Measurements from ENCODE around the gene RASAL2. TPM values are rescaled to one million over a fixed set of nuclear protein-coding genes. Genes with fewer than 3 reads are reported as not detected.

RASAL2 gene
- total and polyA plus RNA-seq, 2 of the 4 experiments (the other 2 are of a cell fraction), result 13.1 to 20.6 TPM

DNA sequence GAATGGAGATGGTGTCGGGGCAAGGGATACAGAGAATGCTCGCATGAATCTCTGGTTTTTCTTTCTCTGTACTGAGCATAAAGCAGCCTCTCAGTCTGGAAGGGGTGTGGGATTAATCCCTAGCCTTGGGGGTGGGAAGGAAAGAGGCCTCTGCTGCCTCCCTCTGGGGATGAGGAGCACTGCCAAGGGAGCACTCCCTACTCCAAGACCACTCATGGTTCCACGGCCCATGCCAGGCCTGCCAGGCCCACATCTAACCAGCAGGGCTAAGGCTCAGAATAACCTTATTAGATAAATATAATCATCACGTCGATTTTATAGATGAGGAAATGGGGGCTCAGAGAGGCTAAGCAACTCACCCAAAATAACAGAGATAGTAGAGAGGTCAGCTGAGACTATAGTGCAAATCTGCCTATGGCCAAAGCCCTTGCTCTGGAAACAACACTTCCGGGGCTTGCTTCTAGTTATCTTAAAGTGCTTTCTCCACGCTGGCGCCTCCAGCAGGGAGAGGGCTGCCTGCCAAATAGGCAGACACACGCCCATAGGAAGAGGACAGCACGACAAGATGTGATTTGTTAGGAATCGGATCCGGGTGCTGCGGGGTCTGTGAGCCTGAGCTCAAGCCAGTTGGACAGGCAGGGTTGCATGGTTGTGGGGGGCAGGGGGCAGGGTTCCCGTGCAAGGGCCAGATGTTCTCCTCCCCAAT is 419.5 kb downstream of the RASAL2 start:
- Histone ChIP-seq H3K4me2 (ENCODE audit: low read depth, low read length) (no peak overlapping the region), H2AK9ac (replicated peaks; ENCODE audit: low read depth, low read length, poor library complexity) (no peak overlapping the region), H2AFZ (replicated peaks; ENCODE audit: low read length, poor library complexity) (peak overlapping the region; percentile 67), H3K4ac (ENCODE audit: low read depth, low read length) (no peak overlapping the region), H2AK5ac (ENCODE audit: low read depth, low read length) (no peak overlapping the region), H3K9me3 (ENCODE audit: control insufficient read depth, insufficient read depth, low read length) (no peaks in the 10 kb centered on the region), H3K18ac (ENCODE audit: low read depth, low read length) (no peak overlapping the region), H2BK20ac (ENCODE audit: low read depth, low read length) (no peak overlapping the region), H2BK5ac (ENCODE audit: low read depth, low read length, poor library complexity, severe bottlenecking) (no peak overlapping the region), H4K91ac (ENCODE audit: insufficient read depth, low read depth, low read length) (no peak overlapping the region), H3K9me1 (ENCODE audit: insufficient read depth, low read length) (no peaks in the 10 kb centered on the region; the same call in 1 of the 2 replicates), H3K56ac (ENCODE audit: extremely low read depth, insufficient read depth, low read length) (no peak overlapping the region; the same call in 1 of the 2 replicates), H3K27ac (ENCODE audit: insufficient read depth, low read length) (no peak overlapping the region), H3K36me3 (ENCODE audit: control insufficient read depth, insufficient read depth, low read length) (no peaks in the 10 kb centered on the region), H4K20me1 (ENCODE audit: insufficient read depth, low read length) (no peaks in the 10 kb centered on the region), H3K4me1 (ENCODE audit: control insufficient read depth, insufficient read depth, low read length) (no peaks in the 10 kb centered on the region; the same call in 1 of the 2 replicates), H3K14ac (replicated peaks; ENCODE audit: low read depth, low read length) (no peak overlapping the region), H4K8ac (ENCODE audit: low read depth in 2 of 2, low read length in 2 of 2) (0 out of 4 replicates have a peak overlapping the region, but pooled peaks of 1 of the 2 experiments have one; percentile 19), H2BK15ac (ENCODE audit: low read depth, low read length) (no peak overlapping the region), H3K79me1 (ENCODE audit: low read depth in 1 of 2, low read length in 2 of 2) (no peaks in the 10 kb centered on the region), H3K9ac (ENCODE audit: low read depth, low read length) (no peak overlapping the region), H3K23ac (ENCODE audit: low read depth, low read length) (no peak overlapping the region), H3K27me3 (ENCODE audit: control insufficient read depth, insufficient read depth, low read length) (peaks cover 3% of the 10 kb centered on the region), H3K4me3 (ENCODE audit: insufficient read depth, low read depth, low read length) (no peak overlapping the region), H2BK120ac (ENCODE audit: low read depth, low read length) (no peak overlapping the region), H4K5ac (ENCODE audit: low read depth, low read length) (no peak overlapping the region)
- ATAC-seq (ENCODE audit: low read depth) (peak; percentile 64), DNase-seq (peak; percentile 17)
- no peak for TF ChIP-seq MAFK (IDR thresholded peaks at IDR 0.05; ENCODE audit: low read depth, low read length)
- TF ChIP-seq BHLHE40 (IDR thresholded peaks at IDR 0.05; ENCODE audit: low read depth, low read length), result no peak
- TF ChIP-seq CHD1 (IDR thresholded peaks at IDR 0.05; ENCODE audit: low read depth, low read length), result no peak
- no peak for TF ChIP-seq CTCF (conservative IDR thresholded peaks at IDR 0.05; ENCODE audit: low read depth, low read length)
- no peak for TF ChIP-seq RFX5 (IDR thresholded peaks at IDR 0.05; ENCODE audit: low read depth, low read length)
- no peak for TF ChIP-seq SMC3 (IDR thresholded peaks at IDR 0.05; ENCODE audit: low read depth, low read length)
- TF ChIP-seq, protein P1, sequence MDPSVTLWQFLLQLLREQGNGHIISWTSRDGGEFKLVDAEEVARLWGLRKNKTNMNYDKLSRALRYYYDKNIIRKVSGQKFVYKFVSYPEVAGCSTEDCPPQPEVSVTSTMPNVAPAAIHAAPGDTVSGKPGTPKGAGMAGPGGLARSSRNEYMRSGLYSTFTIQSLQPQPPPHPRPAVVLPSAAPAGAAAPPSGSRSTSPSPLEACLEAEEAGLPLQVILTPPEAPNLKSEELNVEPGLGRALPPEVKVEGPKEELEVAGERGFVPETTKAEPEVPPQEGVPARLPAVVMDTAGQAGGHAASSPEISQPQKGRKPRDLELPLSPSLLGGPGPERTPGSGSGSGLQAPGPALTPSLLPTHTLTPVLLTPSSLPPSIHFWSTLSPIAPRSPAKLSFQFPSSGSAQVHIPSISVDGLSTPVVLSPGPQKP (IDR thresholded peaks at IDR 0.05; ENCODE audit: borderline replicate concordance, low read depth, low read length), result no peak
- no peak for TF ChIP-seq RCOR1 (IDR thresholded peaks at IDR 0.05; ENCODE audit: insufficient replicate concordance, low read length)
- intact Hi-C loops (cut with micrococcal nuclease) (no loop called here), dilution Hi-C loops (cut with HindIII; ENCODE audit: low sequenced_read_pairs, unreplicated experiment) (no loop called here), in situ Hi-C loops (cut with MboI; ENCODE audit: low sequenced_read_pairs) (no loop called here)
- ChIA-PET POLR2A (ENCODE audit: unreplicated experiment) (no interaction called here), CTCF (interaction anchor here (1.0 kb wide), 1 partner anchor 13 kb away, joined by 4 read pairs; no protein-coding TSS in a partner anchor)
- WGBS, 2 experiments (ENCODE audit: extremely low coverage in 2 of 2, insufficient read length in 1 of 2), result 7% methylated on average over 2 of the region's 14 CpGs; no CpG with 5 or more reads in 1 of the 2 experiments
- BruUV-seq (replicated peaks), result no TSS peak
